ENCODE measurements around the gene MSANTD2.

- TF ChIP-seq CTCF (IDR thresholded peaks at IDR 0.05): no peak
- TF ChIP-seq POLR2A (IDR thresholded peaks at IDR 0.05): no peak
Measured at GRCh38 chr11:124751391-124751740, 48.8 kb downstream of the MSANTD2 start.
